HG03103 (cell line): ENCODE measurements around the gene MYH10.

ENCODE experiments used
- ATAC-seq: cut with Tn5 transposase; IDR thresholded peaks from one replicate; pipeline ENCODE4 v1.9.1; 2021; ENCODE audit warnings: low read depth; ENCODE audit not compliant: unreplicated experiment

The MYH10 gene

GRCh38 chr17:8477715-8478441 lies 152.6 kb downstream of the MYH10 start:
- no peak for ATAC-seq

- ATAC-seq: no peak
Measured at GRCh38 chr17:8477171-8477570, 153.4 kb downstream of the MYH10 start.

GRCh38 chr17:8476741-8477140 lies 153.8 kb downstream of the MYH10 start:
- ATAC-seq: no peak

- no peak for ATAC-seq
Measured at GRCh38 chr17:8475781-8476180, 154.7 kb downstream of the MYH10 start.

GRCh38 chr17:8475227-8475626 lies 155.3 kb downstream of the MYH10 start:
- no peak for ATAC-seq

GRCh38 chr17:8474826-8475225 lies 155.7 kb downstream of the MYH10 start:
- ATAC-seq: no peak

GRCh38 chr17:8473451-8474192 lies 156.9 kb downstream of the MYH10 start:
- ATAC-seq: no peak

- ATAC-seq: no peak
Measured at GRCh38 chr17:8472663-8473062, 157.9 kb downstream of the MYH10 start.

GRCh38 chr17:8470447-8471047 lies 160.0 kb downstream of the MYH10 start:
- ATAC-seq: no peak

GRCh38 chr17:8469964-8470363 lies 160.6 kb downstream of the MYH10 start:
- no peak for ATAC-seq

GRCh38 chr17:8468980-8469379 lies 161.5 kb downstream of the MYH10 start:
- no peak for ATAC-seq

GRCh38 chr17:8468127-8468526 lies 162.4 kb downstream of the MYH10 start:
- ATAC-seq: no peak

- no peak for ATAC-seq
Measured at GRCh38 chr17:8467527-8467926, 163.0 kb downstream of the MYH10 start.

- no peak for ATAC-seq
Measured at GRCh38 chr17:8466873-8467272, 163.7 kb downstream of the MYH10 start.

GRCh38 chr17:8466456-8466855 lies 164.1 kb downstream of the MYH10 start:
- ATAC-seq: no peak

GRCh38 chr17:8465759-8466158 lies 164.8 kb downstream of the MYH10 start:
- no peak for ATAC-seq

- ATAC-seq: no peak
Measured at GRCh38 chr17:8465356-8465755, 165.2 kb downstream of the MYH10 start.

GRCh38 chr17:8464941-8465340 lies 165.6 kb downstream of the MYH10 start:
- no peak for ATAC-seq

GRCh38 chr17:8463099-8463498 lies 167.4 kb downstream of the MYH10 start:
- ATAC-seq: no peak

GRCh38 chr17:8462564-8462963 lies 168.0 kb downstream of the MYH10 start:
- ATAC-seq: no peak

- ATAC-seq: no peak
Measured at GRCh38 chr17:8459831-8460230, 170.7 kb downstream of the MYH10 start.

GRCh38 chr17:8459107-8459506 lies 171.4 kb downstream of the MYH10 start:
- ATAC-seq: no peak
